ENCODE results near the gene SF3A2. TPM values are rescaled to one million over a fixed set of nuclear protein-coding genes. Genes with fewer than 3 reads are reported as not detected.

SF3A2 gene
- total and polyA plus RNA-seq, 2 experiments from 2014 or later, result 67.7 to 128 TPM

- H3K79me2 ChIP-seq (replicated peaks; ENCODE audit: insufficient read depth), result no peaks in the 10 kb centered on the region
- DNase-seq (ENCODE audit: low spot score), result no peak
- H3K4me1 ChIP-seq (ENCODE audit: insufficient read depth), result no peaks in the 10 kb centered on the region
- H3K36me3 ChIP-seq (ENCODE audit: insufficient read depth), result peaks cover 12% of the 10 kb centered on the region; the same call in 1 of the 2 replicates
- no peak overlapping the region for H2AFZ ChIP-seq
- H3F3A ChIP-seq (replicated peaks; ENCODE audit: low read depth), result 0 out of 2 replicates have a peak, but pooled peaks cover 2% of the 10 kb centered on the region
- no peaks in the 10 kb centered on the region for H3K27me3 ChIP-seq (ENCODE audit: insufficient read depth)
- peaks cover 53% of the 10 kb centered on the region for H3K36me3 Mint-ChIP-seq (ENCODE audit: low read depth)
- H3K27me3 Mint-ChIP-seq (ENCODE audit: insufficient read depth, low read depth, poor library complexity), result peaks cover 1% of the 10 kb centered on the region
- no peak overlapping the region for H3K4me2 ChIP-seq
- H4K20me1 ChIP-seq (replicated peaks; ENCODE audit: insufficient read depth), result 0 out of 2 replicates have a peak, but pooled peaks cover 5% of the 10 kb centered on the region
- H3K27ac ChIP-seq (ENCODE audit: low read depth), result no peak overlapping the region
- H3K4me3 ChIP-seq, result no peak overlapping the region
- H3K4me3 Mint-ChIP-seq, result no peak overlapping the region
- no peaks in the 10 kb centered on the region; the same call in 2 of the 3 replicates for H3K9me3 Mint-ChIP-seq
- no peak overlapping the region for H3K27ac Mint-ChIP-seq
- TF ChIP-seq REST (IDR thresholded peaks at IDR 0.05; ENCODE audit: unreplicated experiment) (no peak), ZNF462 (CRISPR knock-in tag; IDR thresholded peaks at IDR 0.05) (no peak), JUNB (IDR thresholded peaks at IDR 0.05; ENCODE audit: unreplicated experiment) (no peak), EZH2phosphoT487 (IDR thresholded peaks at IDR 0.05; ENCODE audit: unreplicated experiment) (no peak), CREB1 (CRISPR knock-in tag; IDR thresholded peaks at IDR 0.05; ENCODE audit: low read depth) (no peak), CTCF (conservative IDR thresholded peaks at IDR 0.05; ENCODE audit: low read depth in 2 of 2) (no peak; a peak in 1 of 4 replicates), STAT1 (IDR thresholded peaks at IDR 0.05; ENCODE audit: unreplicated experiment) (no peak)
- peaks cover 3% of the 10 kb centered on the region; the same call in 2 of the 3 replicates for H3K4me1 Mint-ChIP-seq
- ATAC-seq, result no peak
- H3K9me2 ChIP-seq (ENCODE audit: insufficient read depth), result no peaks in the 10 kb centered on the region
These were observed 22.8 kb upstream of the SF3A2 start for GRCh38 chr19:2213799-2214198.

Data from GM23338 (cell line).